Liver (tissue), 9 donors: Measurements from ENCODE around the gene RNH1. TPM values are rescaled to one million over a fixed set of nuclear protein-coding genes. Genes with fewer than 3 reads are reported as not detected.

Experiments used
- DNase-seq: peaks from one replicate; pipeline ENCODE4 v3.0.0-alpha.2; 2017; ENCODE audit warnings: low spot score
- H3K27ac ChIP-seq, 2 donors: one replicate each; pipeline ENCODE4 v1.7.0; 2013; ENCODE audit warnings: inconsistent platforms in 2 of 2, low read length in 2 of 2, control low read depth in 1 of 2, low read depth in 1 of 2, mild to moderate bottlenecking in 1 of 2
- H3K27me3 ChIP-seq, 4 donors: one replicate each; pipeline versions ENCODE4 v1.6.1 to v1.7.0; 2013; ENCODE audit warnings: low read length in 3 of 4, inconsistent platforms in 1 of 4, mild to moderate bottlenecking in 1 of 4, moderate library complexity in 1 of 4; ENCODE audit not compliant: control insufficient read depth in 4 of 4, insufficient read depth in 4 of 4
- H3K36me3 ChIP-seq, 4 donors: one replicate each; pipeline versions ENCODE4 v1.6.1 to v1.7.0; 2013; ENCODE audit warnings: low read length in 3 of 4, mild to moderate bottlenecking in 3 of 4, low read depth in 1 of 4, moderate library complexity in 1 of 4; ENCODE audit not compliant: control insufficient read depth in 4 of 4, insufficient read depth in 3 of 4
- H3K4me1 ChIP-seq, 4 donors: one replicate each; pipeline versions ENCODE4 v1.6.1 to v1.7.0; 2013; ENCODE audit warnings: low read length in 3 of 4, mild to moderate bottlenecking in 3 of 4, moderate library complexity in 1 of 4; ENCODE audit not compliant: control insufficient read depth in 4 of 4, insufficient read depth in 4 of 4
- H3K4me3 ChIP-seq, 3 donors: one replicate each; pipeline versions ENCODE4 v1.6.1 to v1.7.0; 2013; ENCODE audit warnings: low read length in 3 of 3, control low read depth in 1 of 3, low read depth in 1 of 3, mild to moderate bottlenecking in 1 of 3
- H3K9ac ChIP-seq, 2 donors: one replicate each; pipeline ENCODE4 v1.7.0; 2013; ENCODE audit warnings: low read length in 2 of 2, mild to moderate bottlenecking in 2 of 2, moderate library complexity in 2 of 2, control low read depth in 1 of 2, low read depth in 1 of 2
- H3K9me3 ChIP-seq, 4 donors: one replicate each; pipeline versions ENCODE4 v1.6.1 to v1.7.0; 2013; ENCODE audit warnings: low read length in 3 of 4; ENCODE audit not compliant: control insufficient read depth in 4 of 4
- EGR1 ChIP-seq, 2 donors: IDR thresholded peaks; 2 replicates each; pipeline ENCODE4 v1.6.1; 2016 to 2018; ENCODE audit warnings: antibody characterized with exemption in 2 of 2, low read depth in 2 of 2
- FOXA1 ChIP-seq: IDR thresholded peaks from 2 replicates; pipeline ENCODE4 v1.6.1; 2016; ENCODE audit warnings: antibody characterized with exemption
- FOXA2 ChIP-seq: IDR thresholded peaks from 2 replicates; pipeline ENCODE4 v1.6.1; 2016; ENCODE audit warnings: antibody characterized with exemption
- GABPA ChIP-seq, 2 donors: IDR thresholded peaks in 1 of 2; conservative IDR thresholded peaks in 1 of 2; 2 replicates each; pipeline ENCODE4 v1.6.1; 2016; ENCODE audit warnings: antibody characterized with exemption in 2 of 2, mild to moderate bottlenecking in 1 of 2, moderate library complexity in 1 of 2
- HNF4A ChIP-seq, 2 donors: conservative IDR thresholded peaks; 2 replicates each; pipeline ENCODE4 v1.6.1; 2016; ENCODE audit warnings: antibody characterized with exemption in 2 of 2, mild to moderate bottlenecking in 2 of 2
- HNF4G ChIP-seq: IDR thresholded peaks from 2 replicates; pipeline ENCODE4 v1.6.1; 2016; ENCODE audit warnings: antibody characterized with exemption
- JUND ChIP-seq, 2 donors: IDR thresholded peaks; 2 replicates each; pipeline ENCODE4 v1.6.1; 2016; ENCODE audit warnings: antibody characterized with exemption in 2 of 2
- NR2F2 ChIP-seq: IDR thresholded peaks from 2 replicates; pipeline ENCODE4 v1.6.1; 2016; ENCODE audit warnings: antibody characterized with exemption
- RAD21 ChIP-seq, 2 donors: IDR thresholded peaks; 2 replicates each; pipeline ENCODE4 v1.6.1; 2016; ENCODE audit warnings: antibody characterized with exemption in 2 of 2, mild to moderate bottlenecking in 2 of 2
- SP1 ChIP-seq: IDR thresholded peaks from 2 replicates; pipeline ENCODE4 v1.6.1; 2018; ENCODE audit warnings: antibody characterized with exemption, mild to moderate bottlenecking
- TAF1 ChIP-seq: conservative IDR thresholded peaks from 2 replicates; pipeline ENCODE4 v1.6.1; 2016; ENCODE audit warnings: antibody characterized with exemption, mild to moderate bottlenecking
- YY1 ChIP-seq: IDR thresholded peaks from 2 replicates; pipeline ENCODE4 v1.6.1; 2016; ENCODE audit warnings: antibody characterized with exemption, mild to moderate bottlenecking
- WGBS: extraction: QIAGEN DNeasy Blood & Tissue Kit; methylation state at CpG from one replicate; pipeline ENCODE4 v1.1.7; 2013; 5-methylcytosine and 5-hydroxymethylcytosine counted together
- polyA plus RNA-seq, 2 donors: library from polyadenylated mRNA; stranded (reverse) in 1 of 2; unstranded in 1 of 2; fragments of 200-250 nt in 1 of 2; fragments of >200 nt in 1 of 2; fragmentation: Nextera tagmentation in 1 of 2; extraction: Ambion mirVana in 1 of 2; gene quantifications; one replicate each; pipeline versions ENCODE4 v1.2.1 to v1.2.3, GENCODE V29; 2013 to 2015
- total RNA-seq, 2 donors: library from RNA; depleted of rRNA; stranded (reverse); fragments of >200 nt; gene quantifications; one replicate each; pipeline ENCODE4 v1.2.3, GENCODE V29; 2014
- TF ChIP-seq, protein P1 (sequence below): IDR thresholded peaks from 2 replicates; pipeline ENCODE4 v1.6.1; 2016; ENCODE audit warnings: antibody characterized with exemption
- TF ChIP-seq, protein P2 (sequence below): fragments of 150-350 bp; IDR thresholded peaks from 2 replicates; pipeline ENCODE4 v1.5.1; 2017; ENCODE audit warnings: improper control_type of control experiment, low read depth, low read length; ENCODE audit not compliant: missing input control
- TF ChIP-seq, protein P3 (sequence below): IDR thresholded peaks from 2 replicates; pipeline ENCODE4 v1.6.1; 2016; ENCODE audit warnings: antibody characterized with exemption
- TF ChIP-seq, protein P4 (sequence below): IDR thresholded peaks from 2 replicates; pipeline ENCODE4 v1.6.1; 2016; ENCODE audit warnings: antibody characterized with exemption, mild to moderate bottlenecking
- TF ChIP-seq, protein P5 (sequence below): IDR thresholded peaks from 2 replicates; pipeline ENCODE4 v1.6.1; 2016; ENCODE audit warnings: antibody characterized with exemption
- donor health status: healthy.
- donor health status: healthy.
- donor health status: healthy.
- donor health status: healthy.
- donor health status: healthy.

Gene RNH1
- total and polyA plus RNA-seq, 4 donors: 68.5 to 99.1 (median 76.8) TPM

DNA sequence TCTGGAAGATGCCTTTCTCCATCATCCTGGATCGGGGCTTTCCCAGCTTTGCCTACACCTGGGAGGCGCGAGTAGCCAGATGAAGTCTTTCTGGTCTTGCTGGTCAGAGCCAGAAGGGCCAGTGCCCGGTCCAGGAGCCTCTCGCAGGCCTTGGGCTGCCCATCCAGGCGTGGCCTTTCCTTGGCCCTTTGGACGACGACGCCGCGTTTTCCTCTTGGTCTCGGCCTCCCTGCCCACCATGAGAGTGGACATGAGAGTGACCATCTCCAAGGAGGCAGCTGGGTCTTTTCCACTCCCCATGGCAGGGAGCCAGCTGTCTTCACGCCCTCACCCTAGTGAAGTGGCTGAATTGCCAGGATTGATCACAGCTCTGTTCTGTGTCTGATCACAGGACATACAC is 53.5 kb downstream of the RNH1 start:
- Histone ChIP-seq H3K4me1 (peaks cover 8 to 27% (median 20%) of the 10 kb centered on the region in 4 donors), H3K4me3 (no peak overlapping the region), H3K27me3 (no peaks in the 10 kb centered on the region), H3K9ac (no peak overlapping the region), H3K36me3 (peaks cover 3 to 18% (median 5%) of the 10 kb centered on the region in 4 donors), H3K27ac (no peak overlapping the region), H3K9me3 (no peaks in the 10 kb centered on the region)
- WGBS: 90% methylated on average over 13 of the region's 13 CpGs
- DNase-seq: no peak
- TF ChIP-seq, protein P1, sequence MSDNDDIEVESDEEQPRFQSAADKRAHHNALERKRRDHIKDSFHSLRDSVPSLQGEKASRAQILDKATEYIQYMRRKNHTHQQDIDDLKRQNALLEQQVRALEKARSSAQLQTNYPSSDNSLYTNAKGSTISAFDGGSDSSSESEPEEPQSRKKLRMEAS: no peak

DNA sequence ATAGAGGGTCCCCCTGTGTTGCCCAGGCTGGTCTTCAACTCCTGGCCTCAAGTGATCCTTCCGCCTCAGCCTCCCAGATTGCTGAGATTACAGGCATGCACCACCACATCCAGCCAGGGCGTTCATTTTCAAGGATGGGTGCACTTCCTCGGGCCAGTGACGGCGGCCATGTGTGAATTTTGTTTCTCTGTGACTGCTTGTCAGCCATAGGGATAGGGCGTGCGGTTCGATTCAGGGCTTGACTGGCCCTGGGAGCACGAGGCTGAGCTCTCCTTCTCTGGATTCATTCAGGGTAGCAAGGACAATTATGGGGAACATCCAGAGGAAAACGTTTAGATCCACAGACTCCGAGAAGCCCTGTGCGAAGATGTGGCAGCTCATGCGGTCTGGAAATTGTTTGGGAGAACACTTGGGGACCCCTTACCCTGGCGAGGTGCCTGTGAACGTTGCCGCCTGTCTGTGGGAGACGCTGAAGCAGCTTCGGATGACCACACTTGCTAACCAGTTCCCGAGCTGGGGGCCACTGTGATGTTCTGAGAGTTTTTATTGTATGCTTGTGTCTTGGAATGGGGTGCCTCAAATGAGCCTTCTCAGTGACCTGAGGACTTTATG is 54.0 kb downstream of the RNH1 start:
- Histone ChIP-seq H3K4me3 (no peak overlapping the region), H3K27me3 (no peaks in the 10 kb centered on the region), H3K9me3 (no peaks in the 10 kb centered on the region), H3K27ac (no peak overlapping the region), H3K36me3 (peaks cover 3 to 18% (median 5%) of the 10 kb centered on the region in 4 donors), H3K9ac (no peak overlapping the region), H3K4me1 (peaks cover 8 to 31% (median 23%) of the 10 kb centered on the region in 4 donors)
- DNase-seq: no peak
- TF ChIP-seq RAD21 (IDR thresholded peaks at IDR 0.05) (no peak), SP1 (no peak), YY1 (no peak), GABPA (IDR thresholded peaks at IDR 0.05 in 1 of 2, conservative IDR thresholded peaks at IDR 0.05 in 1 of 2) (no peak), FOXA1 (no peak), FOXA2 (no peak), NR2F2 (no peak), JUND (IDR thresholded peaks at IDR 0.05) (no peak), EGR1 (IDR thresholded peaks at IDR 0.05; ENCODE audit: low read depth in 2 of 2) (no peak), HNF4A (conservative IDR thresholded peaks at IDR 0.05) (no peak), TAF1 (no peak), HNF4G (no peak)
- TF ChIP-seq, protein P2, sequence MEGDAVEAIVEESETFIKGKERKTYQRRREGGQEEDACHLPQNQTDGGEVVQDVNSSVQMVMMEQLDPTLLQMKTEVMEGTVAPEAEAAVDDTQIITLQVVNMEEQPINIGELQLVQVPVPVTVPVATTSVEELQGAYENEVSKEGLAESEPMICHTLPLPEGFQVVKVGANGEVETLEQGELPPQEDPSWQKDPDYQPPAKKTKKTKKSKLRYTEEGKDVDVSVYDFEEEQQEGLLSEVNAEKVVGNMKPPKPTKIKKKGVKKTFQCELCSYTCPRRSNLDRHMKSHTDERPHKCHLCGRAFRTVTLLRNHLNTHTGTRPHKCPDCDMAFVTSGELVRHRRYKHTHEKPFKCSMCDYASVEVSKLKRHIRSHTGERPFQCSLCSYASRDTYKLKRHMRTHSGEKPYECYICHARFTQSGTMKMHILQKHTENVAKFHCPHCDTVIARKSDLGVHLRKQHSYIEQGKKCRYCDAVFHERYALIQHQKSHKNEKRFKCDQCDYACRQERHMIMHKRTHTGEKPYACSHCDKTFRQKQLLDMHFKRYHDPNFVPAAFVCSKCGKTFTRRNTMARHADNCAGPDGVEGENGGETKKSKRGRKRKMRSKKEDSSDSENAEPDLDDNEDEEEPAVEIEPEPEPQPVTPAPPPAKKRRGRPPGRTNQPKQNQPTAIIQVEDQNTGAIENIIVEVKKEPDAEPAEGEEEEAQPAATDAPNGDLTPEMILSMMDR: no peak
- TF ChIP-seq, protein P3, sequence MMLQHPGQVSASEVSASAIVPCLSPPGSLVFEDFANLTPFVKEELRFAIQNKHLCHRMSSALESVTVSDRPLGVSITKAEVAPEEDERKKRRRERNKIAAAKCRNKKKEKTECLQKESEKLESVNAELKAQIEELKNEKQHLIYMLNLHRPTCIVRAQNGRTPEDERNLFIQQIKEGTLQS: no peak
- TF ChIP-seq, protein P4, sequence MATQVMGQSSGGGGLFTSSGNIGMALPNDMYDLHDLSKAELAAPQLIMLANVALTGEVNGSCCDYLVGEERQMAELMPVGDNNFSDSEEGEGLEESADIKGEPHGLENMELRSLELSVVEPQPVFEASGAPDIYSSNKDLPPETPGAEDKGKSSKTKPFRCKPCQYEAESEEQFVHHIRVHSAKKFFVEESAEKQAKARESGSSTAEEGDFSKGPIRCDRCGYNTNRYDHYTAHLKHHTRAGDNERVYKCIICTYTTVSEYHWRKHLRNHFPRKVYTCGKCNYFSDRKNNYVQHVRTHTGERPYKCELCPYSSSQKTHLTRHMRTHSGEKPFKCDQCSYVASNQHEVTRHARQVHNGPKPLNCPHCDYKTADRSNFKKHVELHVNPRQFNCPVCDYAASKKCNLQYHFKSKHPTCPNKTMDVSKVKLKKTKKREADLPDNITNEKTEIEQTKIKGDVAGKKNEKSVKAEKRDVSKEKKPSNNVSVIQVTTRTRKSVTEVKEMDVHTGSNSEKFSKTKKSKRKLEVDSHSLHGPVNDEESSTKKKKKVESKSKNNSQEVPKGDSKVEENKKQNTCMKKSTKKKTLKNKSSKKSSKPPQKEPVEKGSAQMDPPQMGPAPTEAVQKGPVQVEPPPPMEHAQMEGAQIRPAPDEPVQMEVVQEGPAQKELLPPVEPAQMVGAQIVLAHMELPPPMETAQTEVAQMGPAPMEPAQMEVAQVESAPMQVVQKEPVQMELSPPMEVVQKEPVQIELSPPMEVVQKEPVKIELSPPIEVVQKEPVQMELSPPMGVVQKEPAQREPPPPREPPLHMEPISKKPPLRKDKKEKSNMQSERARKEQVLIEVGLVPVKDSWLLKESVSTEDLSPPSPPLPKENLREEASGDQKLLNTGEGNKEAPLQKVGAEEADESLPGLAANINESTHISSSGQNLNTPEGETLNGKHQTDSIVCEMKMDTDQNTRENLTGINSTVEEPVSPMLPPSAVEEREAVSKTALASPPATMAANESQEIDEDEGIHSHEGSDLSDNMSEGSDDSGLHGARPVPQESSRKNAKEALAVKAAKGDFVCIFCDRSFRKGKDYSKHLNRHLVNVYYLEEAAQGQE: no peak
- TF ChIP-seq, protein P5, sequence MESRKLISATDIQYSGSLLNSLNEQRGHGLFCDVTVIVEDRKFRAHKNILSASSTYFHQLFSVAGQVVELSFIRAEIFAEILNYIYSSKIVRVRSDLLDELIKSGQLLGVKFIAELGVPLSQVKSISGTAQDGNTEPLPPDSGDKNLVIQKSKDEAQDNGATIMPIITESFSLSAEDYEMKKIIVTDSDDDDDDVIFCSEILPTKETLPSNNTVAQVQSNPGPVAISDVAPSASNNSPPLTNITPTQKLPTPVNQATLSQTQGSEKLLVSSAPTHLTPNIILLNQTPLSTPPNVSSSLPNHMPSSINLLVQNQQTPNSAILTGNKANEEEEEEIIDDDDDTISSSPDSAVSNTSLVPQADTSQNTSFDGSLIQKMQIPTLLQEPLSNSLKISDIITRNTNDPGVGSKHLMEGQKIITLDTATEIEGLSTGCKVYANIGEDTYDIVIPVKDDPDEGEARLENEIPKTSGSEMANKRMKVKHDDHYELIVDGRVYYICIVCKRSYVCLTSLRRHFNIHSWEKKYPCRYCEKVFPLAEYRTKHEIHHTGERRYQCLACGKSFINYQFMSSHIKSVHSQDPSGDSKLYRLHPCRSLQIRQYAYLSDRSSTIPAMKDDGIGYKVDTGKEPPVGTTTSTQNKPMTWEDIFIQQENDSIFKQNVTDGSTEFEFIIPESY: no peak
- WGBS: 92% methylated on average over 19 of the region's 19 CpGs
